ENCODE measurements around the gene RESP18.
"Not testable (repeated sequence)": the region's sequence is repeated elsewhere in the genome, so short reads cannot be mapped to it uniquely, and the experiment has no call there.

Gene RESP18

DNA sequence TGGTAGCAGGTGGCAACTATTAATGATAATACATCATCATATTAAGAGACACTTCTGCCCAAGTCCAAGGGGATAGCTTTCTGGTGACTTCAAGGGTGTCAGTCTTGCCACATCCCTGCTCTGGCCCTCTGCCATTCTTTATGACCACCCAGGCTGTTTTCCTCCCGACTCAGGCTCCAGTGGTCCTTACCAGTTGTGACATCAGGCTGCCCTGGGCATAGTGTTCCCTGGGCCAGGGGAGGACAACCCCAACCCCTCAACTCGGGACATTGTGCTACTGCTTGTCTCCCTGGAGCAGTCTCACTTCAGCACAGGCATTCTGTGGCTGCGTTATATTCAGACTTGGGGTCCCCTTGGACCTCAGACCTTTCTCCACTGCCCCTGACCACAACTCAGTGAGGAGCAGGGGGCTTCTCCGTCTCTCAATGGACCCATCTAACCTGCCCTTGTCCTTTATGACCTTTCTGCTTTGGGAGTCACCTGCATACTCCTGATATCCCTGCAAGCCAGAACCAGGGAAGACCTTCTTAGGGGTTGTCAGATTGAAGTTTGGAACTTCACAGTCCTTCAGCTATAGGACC, 40.5 kb downstream of the RESP18 start:
- no peak for DNase-seq (ENCODE audit: low read depth)

- DNase-seq (ENCODE audit: low read depth), result no peak
Measured at GRCh38 chr2:219291394-219291793, 41.1 kb downstream of the RESP18 start.

DNA sequence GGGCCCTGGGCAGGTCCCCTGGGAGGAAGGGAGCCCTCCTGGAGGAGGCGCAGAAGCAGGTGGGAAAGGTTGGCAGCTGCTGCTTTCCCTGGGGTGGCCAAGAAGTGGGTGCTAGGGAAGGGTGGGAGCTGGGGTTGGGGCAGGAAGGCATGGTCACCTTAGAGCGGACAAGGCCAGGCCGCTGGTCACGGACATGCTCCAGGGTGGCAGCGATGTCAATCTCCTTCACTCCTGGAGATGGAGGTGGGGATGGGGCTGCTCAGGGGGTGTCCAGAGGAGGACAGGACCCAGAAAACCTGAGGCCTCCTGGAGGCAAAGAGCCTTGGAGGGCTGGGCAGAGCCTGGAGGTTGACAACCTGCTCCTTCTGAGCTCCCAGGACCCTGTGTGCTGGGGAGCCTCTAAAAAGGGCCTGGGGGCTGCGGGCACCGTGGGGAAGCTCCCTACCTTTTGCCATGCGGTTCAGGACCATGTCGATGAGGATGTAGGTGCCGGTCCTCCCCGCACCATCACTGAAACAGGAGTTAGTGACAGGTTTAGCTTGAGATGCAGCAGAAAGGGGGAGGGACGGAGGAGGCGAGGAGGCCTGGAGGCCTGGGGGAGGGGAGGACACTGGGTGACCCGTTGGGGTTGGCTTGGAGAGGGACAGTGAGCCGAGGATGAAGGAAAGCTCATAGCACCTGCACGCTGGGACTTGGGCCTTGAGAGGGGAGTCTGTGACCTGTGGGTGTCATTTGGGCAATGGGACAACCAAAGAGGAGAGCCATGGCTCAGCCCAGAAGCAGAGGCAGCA, 42.0 kb downstream of the RESP18 start:
- DNase-seq (ENCODE audit: low read depth), result no peak

- no peak for DNase-seq (ENCODE audit: low read depth)
Measured at GRCh38 chr2:219289537-219290361, 42.8 kb downstream of the RESP18 start.

- DNase-seq (ENCODE audit: low read depth), result no peak
Measured at GRCh38 chr2:219289195-219289536, 43.4 kb downstream of the RESP18 start.

DNA sequence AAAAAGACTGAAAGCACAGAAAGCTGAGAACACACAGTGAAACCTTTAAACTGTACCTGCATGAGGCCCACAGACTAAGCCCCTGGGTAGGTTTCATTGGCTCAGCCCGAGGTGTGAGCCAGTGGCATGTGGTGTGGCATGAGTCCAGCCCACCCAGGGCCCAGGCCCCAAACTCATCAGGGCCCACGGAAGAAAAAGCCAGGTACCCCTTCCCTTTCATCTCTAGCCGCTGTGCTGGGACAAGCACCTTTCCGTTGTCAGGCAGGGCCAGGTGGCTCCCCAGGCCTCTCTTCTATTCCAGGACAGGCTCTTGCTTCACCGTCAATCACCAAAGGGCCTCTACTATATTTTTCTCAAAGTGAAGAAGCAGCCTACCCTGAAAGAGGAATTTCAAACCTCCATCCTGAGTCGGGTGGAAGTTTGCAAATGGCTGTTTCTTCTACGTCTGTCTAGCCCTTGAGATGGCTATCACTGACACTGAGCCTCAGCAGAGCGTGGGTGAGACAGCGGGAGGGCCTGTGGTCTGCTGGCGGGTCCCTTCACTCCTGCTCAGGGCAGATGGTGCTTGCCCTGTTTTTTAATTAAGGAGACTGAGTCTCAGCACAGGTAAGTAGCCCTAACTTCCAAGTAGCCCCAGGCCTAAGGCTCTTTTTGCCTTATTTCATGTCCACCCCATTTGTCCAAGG, 44.8 kb downstream of the RESP18 start:
- no peak for DNase-seq (ENCODE audit: low read depth)

GRCh38 chr2:219287116-219287440, 45.5 kb downstream of the RESP18 start:
- DNase-seq (ENCODE audit: low read depth), result not testable (repeated sequence)

DNA sequence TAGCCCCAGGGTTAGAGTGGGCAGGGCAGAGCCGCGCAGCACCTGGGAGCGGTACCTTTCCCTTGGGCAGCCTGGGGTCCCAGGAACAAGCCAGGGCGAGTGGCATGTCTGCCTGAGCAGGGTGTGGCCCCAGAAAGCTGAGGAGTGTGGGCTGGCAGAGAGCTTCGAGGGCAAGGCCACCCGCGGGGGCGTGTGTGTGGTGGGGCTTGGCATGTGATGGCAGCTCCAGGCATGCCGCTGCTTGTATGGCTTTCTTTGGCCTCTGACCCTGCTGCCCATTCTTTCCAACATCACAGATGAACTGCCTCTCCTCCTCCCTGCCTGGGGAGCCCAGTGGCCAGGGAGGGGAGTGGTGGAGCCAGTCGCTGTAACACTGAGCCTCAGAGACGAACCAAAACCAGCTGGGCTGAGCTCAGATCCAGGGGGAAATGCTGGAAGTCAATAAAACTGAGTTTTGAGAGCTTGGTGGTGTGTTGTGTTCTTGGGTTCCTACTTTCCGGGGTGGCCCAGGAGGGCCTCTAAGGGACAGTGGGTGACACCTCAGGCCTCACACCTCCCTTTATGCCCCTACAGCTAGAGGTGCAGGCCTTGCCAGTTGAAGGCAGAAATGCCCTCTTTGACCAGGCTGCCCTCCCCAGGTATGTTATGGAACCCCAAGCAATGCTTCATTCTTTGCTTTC, 46.0 kb downstream of the RESP18 start:
- DNase-seq (ENCODE audit: low read depth), result no peak

GRCh38 chr2:219285894-219286425, 46.6 kb downstream of the RESP18 start:
- no peak for DNase-seq (ENCODE audit: low read depth)

- DNase-seq (ENCODE audit: low read depth), result no peak
Measured at GRCh38 chr2:219285373-219285735, 47.2 kb downstream of the RESP18 start.

DNA sequence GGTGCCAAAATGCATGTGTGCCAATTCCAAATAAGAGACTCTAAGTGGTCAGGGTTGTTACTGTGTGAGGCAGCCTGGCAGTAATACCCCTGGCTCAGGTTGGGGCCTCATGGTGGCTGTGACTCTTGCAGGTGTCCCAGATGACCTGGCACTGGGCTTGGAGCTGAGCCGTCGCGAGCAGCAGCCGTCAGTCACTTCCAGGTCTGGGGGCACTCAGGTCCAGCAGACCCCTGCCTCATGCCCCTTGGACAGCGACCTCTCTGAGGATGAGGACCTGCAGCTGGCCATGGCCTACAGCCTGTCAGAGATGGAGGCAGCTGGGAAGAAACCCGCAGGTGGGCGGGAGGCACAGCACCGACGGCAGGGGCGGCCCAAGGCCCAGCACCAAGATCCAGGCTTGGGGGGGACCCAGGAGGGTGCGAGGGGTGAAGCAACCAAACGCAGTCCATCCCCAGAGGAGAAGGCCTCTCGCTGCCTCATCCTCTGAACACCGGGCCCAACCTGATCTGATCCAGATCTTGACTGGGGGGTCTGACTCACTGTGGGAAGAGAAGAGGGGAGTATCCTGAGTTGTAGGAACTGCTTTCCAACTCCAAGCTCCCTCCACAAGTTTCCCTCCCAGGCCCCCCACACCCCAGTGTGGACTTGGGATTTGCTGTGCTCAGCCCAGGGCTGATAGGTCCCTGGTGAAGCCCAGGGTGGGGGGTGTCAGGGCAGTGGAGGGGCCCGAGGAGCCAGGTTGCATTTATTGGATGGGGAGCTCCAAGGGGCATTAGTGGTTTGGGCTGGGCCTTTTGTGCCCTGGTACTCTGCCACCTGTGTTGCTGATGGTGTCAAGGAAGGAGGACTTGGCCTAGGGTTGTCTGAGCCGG, 47.8 kb downstream of the RESP18 start:
- DNase-seq (ENCODE audit: low read depth), result no peak

DNA sequence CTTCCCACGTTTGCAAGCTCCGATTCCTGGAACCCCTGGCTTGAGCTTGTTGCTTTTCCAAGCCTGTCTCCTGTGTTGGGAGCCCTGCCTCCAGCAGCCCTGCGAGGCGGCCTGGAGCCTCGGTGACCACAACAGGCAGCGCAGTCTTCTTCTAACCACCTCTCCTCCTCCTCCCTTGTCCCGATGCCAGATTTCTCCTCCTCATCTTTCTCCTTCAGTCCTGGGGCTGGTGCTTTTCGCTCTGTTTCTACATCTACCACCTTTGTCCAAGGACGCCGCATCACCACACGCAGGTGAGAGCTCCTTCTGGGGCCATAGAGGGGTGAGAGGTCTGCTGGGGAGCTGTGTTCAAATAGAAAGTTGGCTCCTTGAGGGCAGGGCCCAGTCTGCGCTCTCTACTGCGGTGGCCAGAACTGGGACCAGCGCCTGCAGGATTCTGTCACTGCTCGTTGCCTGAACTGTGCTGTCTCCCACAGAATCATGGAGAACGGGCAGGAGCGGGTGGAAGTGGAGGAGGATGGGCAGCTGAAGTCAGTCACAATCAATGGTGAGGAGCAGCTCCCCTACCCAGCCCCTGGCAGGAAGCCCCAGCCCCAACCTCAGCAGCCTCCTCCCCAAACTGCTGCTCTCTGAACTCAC, 49.5 kb downstream of the RESP18 start:
- DNase-seq (ENCODE audit: low read depth), result no peak

GRCh38 chr2:219282375-219282774, 50.2 kb downstream of the RESP18 start:
- no peak for DNase-seq (ENCODE audit: low read depth)

- DNase-seq (ENCODE audit: low read depth), result no peak
Measured at GRCh38 chr2:219281588-219281987, 51.0 kb downstream of the RESP18 start.

GRCh38 chr2:219280651-219281050, 51.9 kb downstream of the RESP18 start:
- DNase-seq (ENCODE audit: low read depth), result no peak

DNA sequence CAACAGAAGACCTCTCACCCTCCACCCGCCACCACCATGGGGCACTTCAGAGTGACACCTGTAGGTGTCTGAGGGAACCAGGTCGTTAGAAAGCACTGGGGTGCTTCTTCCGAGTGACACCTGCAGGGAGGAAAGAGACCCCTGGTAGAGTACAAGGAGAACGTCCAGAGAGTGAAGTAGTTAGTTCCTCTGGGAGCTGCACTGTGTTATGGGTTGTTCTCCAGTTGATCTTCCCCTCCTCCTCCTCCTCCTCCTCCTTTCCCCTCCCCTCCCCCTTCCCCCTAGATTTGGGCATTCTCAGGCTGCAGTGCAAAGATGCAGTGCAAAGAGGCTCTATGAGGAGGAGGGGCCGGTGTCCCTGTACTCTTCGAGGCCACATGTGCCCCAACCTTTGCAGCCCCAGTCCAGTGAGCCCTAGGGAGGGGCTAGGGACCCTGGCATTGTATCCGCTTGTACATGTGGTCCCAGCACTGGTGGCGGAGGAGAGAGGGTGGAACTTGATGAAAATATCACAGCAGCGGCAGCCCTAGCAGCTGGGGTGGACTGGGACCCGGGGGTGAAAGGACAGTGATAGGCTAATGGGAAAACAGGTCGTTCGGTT, 52.5 kb downstream of the RESP18 start:
- no peak for DNase-seq (ENCODE audit: low read depth)

GRCh38 chr2:219279151-219279915, 53.2 kb downstream of the RESP18 start, which contains the start of gene DNAJB2:
TSS of gene DNAJB2 (plus strand) at chr2:219279366. CDS start at chr2:219279834, 468 bp downstream.
- DNase-seq (ENCODE audit: low read depth), result peak; percentile 98

- DNase-seq (ENCODE audit: low read depth), result no peak
Measured at GRCh38 chr2:219278655-219279150, 53.8 kb downstream of the RESP18 start.

All from stimulated activated CD8-positive, alpha-beta memory T cell treated with anti-CD3 and anti-CD28 coated beads, Interleukin-7, amount 100 ng/mL, for 24 hours (primary cell).